A549 (cell line): ENCODE data around the gene LSM12.

ENCODE experiments used
- CTCF ChIP-seq: fragments of >200 bp; sonication (Bioruptor Twin); formaldehyde crosslinking; IDR thresholded peaks from 3 replicates; pipeline ENCODE4 v1.5.1; 2016
- MYC ChIP-seq: IDR thresholded peaks from 2 replicates; pipeline ENCODE4 v1.6.1; 2012; ENCODE audit warnings: mild to moderate bottlenecking, inconsistent platforms, low read length, improper control_type of control experiment, borderline replicate concordance
- REST ChIP-seq: fragments of 200-600 bp; sonication (generic); IDR thresholded peaks from 2 replicates; pipeline ENCODE4 v1.6.1; 2016; ENCODE audit warnings: antibody characterized with exemption, mild to moderate bottlenecking, moderate library complexity

GRCh38 chr17:44053125-44053872 lies 13.2 kb downstream of the LSM12 start:
- TF ChIP-seq REST (no peak), CTCF (no peak), MYC (no peak)
